ENCODE data around the gene MIEF1. TPM values are rescaled to one million over a fixed set of nuclear protein-coding genes. Genes with fewer than 3 reads are reported as not detected.

The MIEF1 gene
- total RNA-seq, 2 experiments from 2014 or later: 19.8 to 20.4 TPM

DNA sequence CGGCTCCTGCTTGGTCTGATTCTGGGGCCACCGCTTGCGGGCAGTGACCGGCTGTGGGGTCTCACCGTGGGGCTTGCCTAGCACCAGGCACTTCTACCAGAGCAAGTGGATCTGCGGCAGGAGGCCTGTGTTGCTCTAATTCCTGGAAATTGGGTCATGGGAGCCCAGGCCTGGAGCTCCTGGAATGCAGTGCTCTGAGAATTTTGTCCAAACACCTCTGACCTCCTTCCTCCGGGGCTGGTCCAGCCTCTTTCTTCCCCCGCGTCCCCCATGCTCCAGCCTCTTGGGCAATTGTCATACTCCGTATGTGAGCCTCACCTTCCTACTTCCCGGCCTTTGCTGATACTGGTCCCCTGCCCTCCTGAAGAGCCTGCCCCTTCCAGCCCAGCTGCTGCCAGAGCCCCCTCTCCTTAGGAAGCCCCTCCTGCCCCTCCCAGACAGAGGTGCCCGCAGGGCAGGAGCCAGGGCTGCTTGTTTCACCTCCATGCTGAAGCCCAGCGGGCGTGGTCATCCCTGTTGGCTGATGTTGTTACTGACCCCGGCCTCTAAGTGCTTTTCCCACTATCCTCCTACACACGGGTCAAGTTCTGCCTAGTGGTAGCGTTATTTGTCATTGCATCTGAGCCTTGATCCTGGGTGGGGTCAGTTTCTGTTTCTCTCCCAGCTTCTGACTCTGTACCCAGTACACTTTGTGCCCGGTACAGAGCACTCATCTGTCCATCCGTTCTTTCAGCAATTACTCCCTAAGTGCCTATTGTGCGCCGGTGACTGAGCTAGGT, 35.7 kb upstream of the MIEF1 start:
- Histone ChIP-seq H3K9me3 (ENCODE audit: control insufficient read depth in 1 of 2, insufficient read depth in 1 of 2, low read length in 2 of 2) (no peaks in the 10 kb centered on the region), H3K36me3 (ENCODE audit: insufficient read depth, low read length) (no peaks in the 10 kb centered on the region), H3K27me3 (ENCODE audit: control insufficient read depth in 1 of 2, insufficient read depth in 2 of 2, low read length in 2 of 2) (no peaks in the 10 kb centered on the region), H3K27ac (ENCODE audit: low read depth in 1 of 2, low read length in 2 of 2) (no peak overlapping the region), H3K4me1 (ENCODE audit: insufficient read depth, low read length) (peaks cover 7% of the 10 kb centered on the region), H3K4me3 (ENCODE audit: low read length) (no peak overlapping the region)
- TF ChIP-seq, protein P1, sequence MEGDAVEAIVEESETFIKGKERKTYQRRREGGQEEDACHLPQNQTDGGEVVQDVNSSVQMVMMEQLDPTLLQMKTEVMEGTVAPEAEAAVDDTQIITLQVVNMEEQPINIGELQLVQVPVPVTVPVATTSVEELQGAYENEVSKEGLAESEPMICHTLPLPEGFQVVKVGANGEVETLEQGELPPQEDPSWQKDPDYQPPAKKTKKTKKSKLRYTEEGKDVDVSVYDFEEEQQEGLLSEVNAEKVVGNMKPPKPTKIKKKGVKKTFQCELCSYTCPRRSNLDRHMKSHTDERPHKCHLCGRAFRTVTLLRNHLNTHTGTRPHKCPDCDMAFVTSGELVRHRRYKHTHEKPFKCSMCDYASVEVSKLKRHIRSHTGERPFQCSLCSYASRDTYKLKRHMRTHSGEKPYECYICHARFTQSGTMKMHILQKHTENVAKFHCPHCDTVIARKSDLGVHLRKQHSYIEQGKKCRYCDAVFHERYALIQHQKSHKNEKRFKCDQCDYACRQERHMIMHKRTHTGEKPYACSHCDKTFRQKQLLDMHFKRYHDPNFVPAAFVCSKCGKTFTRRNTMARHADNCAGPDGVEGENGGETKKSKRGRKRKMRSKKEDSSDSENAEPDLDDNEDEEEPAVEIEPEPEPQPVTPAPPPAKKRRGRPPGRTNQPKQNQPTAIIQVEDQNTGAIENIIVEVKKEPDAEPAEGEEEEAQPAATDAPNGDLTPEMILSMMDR (IDR thresholded peaks at IDR 0.05): no peak
- Mint-ChIP-seq H3K36me3 (ENCODE audit: low read depth) (no peaks in the 10 kb centered on the region), H3K4me1 (ENCODE audit: low read depth) (peaks cover 3% of the 10 kb centered on the region), H3K27me3 (no peaks in the 10 kb centered on the region), H3K9me3 (no peaks in the 10 kb centered on the region), H3K27ac (no peak overlapping the region), H3K4me3 (no peak overlapping the region)
- DNase-seq (no peak), ATAC-seq (ENCODE audit: poor library complexity) (no peak)
- ChIA-PET POLR2A (interaction anchor here (0.6 kb wide), 2 partner anchors 53 to 467 kb away, joined by 3 read pairs; no protein-coding TSS in a partner anchor), CTCF (interaction anchor here (1.0 kb wide), 1 partner anchor 16 kb away, joined by 3 read pairs; no protein-coding TSS in a partner anchor)
- intact Hi-C loops (cut with DNase I, micrococcal nuclease): no loop called here

DNA sequence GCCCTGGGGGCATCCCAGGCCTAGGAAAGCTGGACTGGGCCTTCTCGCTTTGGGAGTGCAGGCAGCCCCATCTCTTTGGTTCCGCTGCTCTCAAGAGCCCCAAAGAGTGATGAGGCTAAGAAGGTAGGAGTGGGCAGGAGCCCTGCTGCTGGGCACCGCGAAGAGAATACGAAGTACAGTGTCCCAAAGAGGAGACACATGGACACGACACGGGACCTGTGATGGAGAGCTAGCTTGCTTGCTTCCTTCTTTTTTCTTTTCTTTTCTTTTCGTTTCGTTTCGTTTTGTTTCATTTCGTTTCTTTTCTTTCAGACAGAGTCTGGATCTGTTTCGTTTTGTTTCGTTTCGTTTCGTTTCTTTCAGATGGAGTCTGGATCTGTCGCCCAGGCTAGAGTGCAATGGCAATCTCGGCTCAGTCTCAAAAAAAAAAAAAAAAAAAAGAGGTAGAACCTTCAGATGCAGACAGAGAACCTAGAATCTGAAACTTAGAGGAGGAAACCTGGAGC, 34.6 kb upstream of the MIEF1 start:
- Histone ChIP-seq H3K4me1 (ENCODE audit: insufficient read depth, low read length) (peaks cover 17% of the 10 kb centered on the region), H3K36me3 (ENCODE audit: insufficient read depth, low read length) (no peaks in the 10 kb centered on the region), H3K4me3 (ENCODE audit: low read length) (no peak overlapping the region), H3K27me3 (ENCODE audit: control insufficient read depth in 1 of 2, insufficient read depth in 2 of 2, low read length in 2 of 2) (no peaks in the 10 kb centered on the region), H3K9me3 (ENCODE audit: control insufficient read depth in 1 of 2, insufficient read depth in 1 of 2, low read length in 2 of 2) (no peaks in the 10 kb centered on the region), H3K27ac (ENCODE audit: low read depth in 1 of 2, low read length in 2 of 2) (no peak overlapping the region)
- ChIA-PET CTCF (interaction anchor here (1.0 kb wide), 1 partner anchor 17 kb away, joined by 3 read pairs; no protein-coding TSS in a partner anchor), POLR2A (interaction anchor here (0.6 to 1.1 kb wide), 3 partner anchors 51 to 466 kb away, joined by 3 read pairs; no protein-coding TSS in a partner anchor)
- H3K27me3 Mint-ChIP-seq: no peaks in the 10 kb centered on the region
- intact Hi-C loops (cut with DNase I, micrococcal nuclease): no loop called here
- no peaks in the 10 kb centered on the region for H3K36me3 Mint-ChIP-seq (ENCODE audit: low read depth)
- DNase-seq (no peak), ATAC-seq (ENCODE audit: poor library complexity) (no peak)
- H3K27ac Mint-ChIP-seq: no peak overlapping the region
- no peak overlapping the region for H3K4me3 Mint-ChIP-seq
- TF ChIP-seq, protein P1 (IDR thresholded peaks at IDR 0.05): no peak
- peaks cover 13% of the 10 kb centered on the region for H3K4me1 Mint-ChIP-seq (ENCODE audit: low read depth)
- no peaks in the 10 kb centered on the region for H3K9me3 Mint-ChIP-seq

DNA sequence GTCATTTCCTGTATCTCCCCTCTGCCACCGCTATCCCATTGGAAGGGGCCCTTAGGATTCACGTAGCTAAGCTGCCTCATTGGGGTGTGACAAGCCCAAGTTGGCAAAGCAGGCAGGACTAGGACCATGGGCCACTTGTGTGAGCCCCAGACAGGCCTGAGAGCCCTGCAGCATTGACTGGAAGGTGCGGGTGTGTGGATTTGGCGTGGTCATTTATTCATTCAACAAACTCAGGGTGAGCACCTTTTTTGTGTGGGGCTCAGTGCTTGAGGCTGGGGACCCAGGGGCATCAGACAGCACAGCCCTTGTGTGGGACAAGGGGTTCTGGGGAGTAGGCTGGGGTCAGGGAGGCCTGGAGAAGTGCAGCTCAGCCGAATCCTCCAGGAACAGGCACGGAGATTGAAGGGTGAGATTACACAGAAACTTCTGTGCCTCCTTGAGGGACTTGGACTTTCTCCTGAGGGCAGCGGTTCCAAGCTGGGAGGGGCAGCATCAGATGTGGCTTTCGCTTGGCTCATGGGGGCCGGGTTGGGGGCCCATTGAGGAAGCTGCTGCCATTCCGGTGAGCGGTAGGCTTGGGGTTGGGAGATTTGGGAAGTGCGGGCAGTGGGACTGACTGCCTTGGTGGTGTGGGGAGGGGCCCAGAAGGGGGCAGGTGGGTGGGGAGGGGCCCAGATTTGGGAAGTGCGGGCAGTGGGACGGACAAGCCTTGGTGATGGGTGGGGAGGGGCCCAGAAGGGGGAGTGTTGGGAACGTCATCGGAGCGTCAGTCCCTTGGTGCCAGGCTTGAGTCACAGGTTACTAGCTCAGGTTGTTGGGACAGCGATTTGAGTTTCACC, 33.4 kb upstream of the MIEF1 start:
- H3K4me1 Mint-ChIP-seq (ENCODE audit: low read depth): peaks cover 18% of the 10 kb centered on the region
- TF ChIP-seq, protein P1 (IDR thresholded peaks at IDR 0.05): no peak
- H3K9me3 Mint-ChIP-seq: no peaks in the 10 kb centered on the region
- Histone ChIP-seq H3K27me3 (ENCODE audit: control insufficient read depth in 1 of 2, insufficient read depth in 2 of 2, low read length in 2 of 2) (no peaks in the 10 kb centered on the region), H3K27ac (ENCODE audit: low read depth in 1 of 2, low read length in 2 of 2) (no peak overlapping the region), H3K4me3 (ENCODE audit: low read length) (no peak overlapping the region), H3K36me3 (ENCODE audit: insufficient read depth, low read length) (no peaks in the 10 kb centered on the region), H3K4me1 (ENCODE audit: insufficient read depth, low read length) (peaks cover 21% of the 10 kb centered on the region), H3K9me3 (ENCODE audit: control insufficient read depth in 1 of 2, insufficient read depth in 1 of 2, low read length in 2 of 2) (no peaks in the 10 kb centered on the region)
- ChIA-PET CTCF (no interaction called here), POLR2A (interaction anchor here (1.0 to 1.1 kb wide), 3 partner anchors 52 to 575 kb away, joined by 3 to 4 read pairs (median 3); no protein-coding TSS in a partner anchor)
- no peak overlapping the region for H3K27ac Mint-ChIP-seq
- no peak overlapping the region for H3K4me3 Mint-ChIP-seq
- no peaks in the 10 kb centered on the region for H3K27me3 Mint-ChIP-seq
- ATAC-seq (ENCODE audit: poor library complexity): no peak
- DNase-seq: peak in 1 of 14 experiments; percentile 7
- no peaks in the 10 kb centered on the region for H3K36me3 Mint-ChIP-seq (ENCODE audit: low read depth)
- intact Hi-C loops (cut with DNase I, micrococcal nuclease): no loop called here
